Stimulated activated CD8-positive, alpha-beta memory T cell treated with anti-CD3 and anti-CD28 coated beads, Interleukin-12 subunit alpha, Interleukin-12 subunit beta, amount 100 ng/mL, for 4 hours (primary cell): ENCODE data around the gene SOHLH1.

Source experiments
- DNase-seq: peaks from one replicate; pipeline ENCODE4 v3.0.0-alpha.2; 2020; ENCODE audit warnings: low read depth

The SOHLH1 gene

GRCh38 chr9:135659252-135659651 lies 40.0 kb downstream of the SOHLH1 start:
- DNase-seq: no peak

- DNase-seq: no peak
Measured at GRCh38 chr9:135657416-135657815, 41.9 kb downstream of the SOHLH1 start.

GRCh38 chr9:135655317-135655716 lies 44.0 kb downstream of the SOHLH1 start:
- no peak for DNase-seq

- DNase-seq: no peak
Measured at GRCh38 chr9:135650408-135650807, 48.9 kb downstream of the SOHLH1 start.

GRCh38 chr9:135649508-135649907 lies 49.8 kb downstream of the SOHLH1 start:
- no peak for DNase-seq

GRCh38 chr9:135648494-135649410 lies 50.5 kb downstream of the SOHLH1 start:
- no peak for DNase-seq

- DNase-seq: no peak
Measured at GRCh38 chr9:135647884-135648283, 51.4 kb downstream of the SOHLH1 start.

GRCh38 chr9:135644631-135645218 lies 54.6 kb downstream of the SOHLH1 start:
- no peak for DNase-seq
